Chondrocyte (in vitro differentiated cells): ENCODE data around the gene TMEM151A. TPM values are rescaled to one million over a fixed set of nuclear protein-coding genes. Genes with fewer than 3 reads are reported as not detected.
"Not testable (repeated sequence)": the region's sequence is repeated elsewhere in the genome, so short reads cannot be mapped to it uniquely, and the experiment has no call there.

Experiments used
- DNase-seq: peaks from one replicate; pipeline ENCODE4 v3.0.0; 2021; ENCODE audit warnings: mixed read lengths, low spot score
- H3K27ac Mint-ChIP-seq: one replicate; pipeline ENCODE4 v1.8.0; 2021; ENCODE audit warnings: mild to moderate bottlenecking, moderate library complexity, mixed read lengths; ENCODE audit not compliant: unreplicated experiment
- H3K27me3 Mint-ChIP-seq: 2 replicates; pipeline ENCODE4 v1.8.0; 2021; ENCODE audit warnings: low read depth, mixed read lengths
- H3K36me3 Mint-ChIP-seq: 2 replicates; pipeline ENCODE4 v1.8.0; 2021; ENCODE audit warnings: low read depth, mixed read lengths
- H3K4me1 Mint-ChIP-seq: 2 replicates; pipeline ENCODE4 v1.8.0; 2021; ENCODE audit warnings: low read depth, mild to moderate bottlenecking, mixed read lengths
- H3K4me3 Mint-ChIP-seq: one replicate; pipeline ENCODE4 v1.8.0; 2021; ENCODE audit warnings: mild to moderate bottlenecking, moderate library complexity, mixed read lengths; ENCODE audit not compliant: unreplicated experiment
- H3K9me3 Mint-ChIP-seq: 2 replicates; pipeline ENCODE4 v1.8.0; 2021; ENCODE audit warnings: low read depth, mixed read lengths
- CTCF ChIP-seq: fragments of 200-600 bp; sonication (generic); IDR thresholded peaks from 2 replicates; pipeline ENCODE4 v1.5.0; 2021; ENCODE audit warnings: antibody characterized with exemption, mild to moderate bottlenecking, moderate library complexity
- total RNA-seq: library from RNA; stranded (reverse); gene quantifications from 3 replicates; pipeline ENCODE4 v1.2.1, GENCODE V29; 2021

The TMEM151A gene
- total RNA-seq, 1 donor from 2014 or later, result 4.7 TPM

- Mint-ChIP-seq H3K36me3 (peaks cover 3% of the 10 kb centered on the region), H3K9me3 (no peaks in the 10 kb centered on the region), H3K4me3 (no peak overlapping the region), H3K27ac (no peak overlapping the region), H3K27me3 (peaks cover 3% of the 10 kb centered on the region), H3K4me1 (peaks cover 3% of the 10 kb centered on the region)
- no peak for TF ChIP-seq CTCF
- no peak for DNase-seq
These were observed 5.9 kb downstream of the TMEM151A start for GRCh38 chr11:66297610-66298009.

GRCh38 chr11:66299186-66299585 lies 7.5 kb downstream of the TMEM151A start:
- H3K9me3 Mint-ChIP-seq, result no peaks in the 10 kb centered on the region
- no peaks in the 10 kb centered on the region for H3K27me3 Mint-ChIP-seq
- peaks cover 3% of the 10 kb centered on the region for H3K36me3 Mint-ChIP-seq
- no peak for DNase-seq
- H3K27ac Mint-ChIP-seq, result no peak overlapping the region
- no peaks in the 10 kb centered on the region for H3K4me1 Mint-ChIP-seq
- no peak for TF ChIP-seq CTCF
- H3K4me3 Mint-ChIP-seq, result no peak overlapping the region

- no peaks in the 10 kb centered on the region for H3K27me3 Mint-ChIP-seq
- TF ChIP-seq CTCF, result no peak
- no peaks in the 10 kb centered on the region for H3K36me3 Mint-ChIP-seq
- H3K27ac Mint-ChIP-seq, result no peak overlapping the region
- no peaks in the 10 kb centered on the region for H3K4me1 Mint-ChIP-seq
- DNase-seq, result no peak
- no peak overlapping the region for H3K4me3 Mint-ChIP-seq
- H3K9me3 Mint-ChIP-seq, result no peaks in the 10 kb centered on the region
These were observed 11.0 kb downstream of the TMEM151A start for GRCh38 chr11:66302656-66303055.

- H3K27me3 Mint-ChIP-seq, result no peaks in the 10 kb centered on the region
- no peak overlapping the region for H3K27ac Mint-ChIP-seq
- H3K4me1 Mint-ChIP-seq, result peaks cover 16% of the 10 kb centered on the region
- no peak for DNase-seq
- no peak for TF ChIP-seq CTCF
- no peak overlapping the region for H3K4me3 Mint-ChIP-seq
- no peaks in the 10 kb centered on the region for H3K9me3 Mint-ChIP-seq
- no peaks in the 10 kb centered on the region for H3K36me3 Mint-ChIP-seq
These were observed 17.8 kb downstream of the TMEM151A start for GRCh38 chr11:66309475-66309874.

GRCh38 chr11:66310324-66310723 lies 18.6 kb downstream of the TMEM151A start:
- Mint-ChIP-seq H3K27me3 (no peaks in the 10 kb centered on the region), H3K9me3 (no peaks in the 10 kb centered on the region), H3K4me3 (no peak overlapping the region), H3K4me1 (peaks cover 24% of the 10 kb centered on the region), H3K36me3 (no peaks in the 10 kb centered on the region), H3K27ac (no peak overlapping the region)
- TF ChIP-seq CTCF, result no peak
- no peak for DNase-seq

- H3K36me3 Mint-ChIP-seq, H3K27ac Mint-ChIP-seq, H3K9me3 Mint-ChIP-seq, H3K4me3 Mint-ChIP-seq, DNase-seq, H3K27me3 Mint-ChIP-seq: not testable (repeated sequence)
- peaks cover 30% of the 10 kb centered on the region for H3K4me1 Mint-ChIP-seq
These were observed 19.2 kb downstream of the TMEM151A start for GRCh38 chr11:66310803-66311440.
